GM18867 (cell line): ENCODE results near the gene PLEKHG4.
A peak's percentile ranks its signal among the peaks of the same experiment; 100 is the strongest.

Experiments used
- ATAC-seq: cut with Tn5 transposase; IDR thresholded peaks from one replicate; pipeline ENCODE4 v1.9.1; 2021; ENCODE audit warnings: mild to moderate bottlenecking, moderate library complexity; ENCODE audit not compliant: unreplicated experiment

The PLEKHG4 gene, protein sequence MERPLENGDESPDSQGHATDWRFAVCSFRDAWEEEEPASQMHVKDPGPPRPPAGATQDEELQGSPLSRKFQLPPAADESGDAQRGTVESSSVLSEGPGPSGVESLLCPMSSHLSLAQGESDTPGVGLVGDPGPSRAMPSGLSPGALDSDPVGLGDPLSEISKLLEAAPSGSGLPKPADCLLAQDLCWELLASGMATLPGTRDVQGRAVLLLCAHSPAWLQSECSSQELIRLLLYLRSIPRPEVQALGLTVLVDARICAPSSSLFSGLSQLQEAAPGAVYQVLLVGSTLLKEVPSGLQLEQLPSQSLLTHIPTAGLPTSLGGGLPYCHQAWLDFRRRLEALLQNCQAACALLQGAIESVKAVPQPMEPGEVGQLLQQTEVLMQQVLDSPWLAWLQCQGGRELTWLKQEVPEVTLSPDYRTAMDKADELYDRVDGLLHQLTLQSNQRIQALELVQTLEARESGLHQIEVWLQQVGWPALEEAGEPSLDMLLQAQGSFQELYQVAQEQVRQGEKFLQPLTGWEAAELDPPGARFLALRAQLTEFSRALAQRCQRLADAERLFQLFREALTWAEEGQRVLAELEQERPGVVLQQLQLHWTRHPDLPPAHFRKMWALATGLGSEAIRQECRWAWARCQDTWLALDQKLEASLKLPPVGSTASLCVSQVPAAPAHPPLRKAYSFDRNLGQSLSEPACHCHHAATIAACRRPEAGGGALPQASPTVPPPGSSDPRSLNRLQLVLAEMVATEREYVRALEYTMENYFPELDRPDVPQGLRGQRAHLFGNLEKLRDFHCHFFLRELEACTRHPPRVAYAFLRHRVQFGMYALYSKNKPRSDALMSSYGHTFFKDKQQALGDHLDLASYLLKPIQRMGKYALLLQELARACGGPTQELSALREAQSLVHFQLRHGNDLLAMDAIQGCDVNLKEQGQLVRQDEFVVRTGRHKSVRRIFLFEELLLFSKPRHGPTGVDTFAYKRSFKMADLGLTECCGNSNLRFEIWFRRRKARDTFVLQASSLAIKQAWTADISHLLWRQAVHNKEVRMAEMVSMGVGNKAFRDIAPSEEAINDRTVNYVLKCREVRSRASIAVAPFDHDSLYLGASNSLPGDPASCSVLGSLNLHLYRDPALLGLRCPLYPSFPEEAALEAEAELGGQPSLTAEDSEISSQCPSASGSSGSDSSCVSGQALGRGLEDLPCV

DNA sequence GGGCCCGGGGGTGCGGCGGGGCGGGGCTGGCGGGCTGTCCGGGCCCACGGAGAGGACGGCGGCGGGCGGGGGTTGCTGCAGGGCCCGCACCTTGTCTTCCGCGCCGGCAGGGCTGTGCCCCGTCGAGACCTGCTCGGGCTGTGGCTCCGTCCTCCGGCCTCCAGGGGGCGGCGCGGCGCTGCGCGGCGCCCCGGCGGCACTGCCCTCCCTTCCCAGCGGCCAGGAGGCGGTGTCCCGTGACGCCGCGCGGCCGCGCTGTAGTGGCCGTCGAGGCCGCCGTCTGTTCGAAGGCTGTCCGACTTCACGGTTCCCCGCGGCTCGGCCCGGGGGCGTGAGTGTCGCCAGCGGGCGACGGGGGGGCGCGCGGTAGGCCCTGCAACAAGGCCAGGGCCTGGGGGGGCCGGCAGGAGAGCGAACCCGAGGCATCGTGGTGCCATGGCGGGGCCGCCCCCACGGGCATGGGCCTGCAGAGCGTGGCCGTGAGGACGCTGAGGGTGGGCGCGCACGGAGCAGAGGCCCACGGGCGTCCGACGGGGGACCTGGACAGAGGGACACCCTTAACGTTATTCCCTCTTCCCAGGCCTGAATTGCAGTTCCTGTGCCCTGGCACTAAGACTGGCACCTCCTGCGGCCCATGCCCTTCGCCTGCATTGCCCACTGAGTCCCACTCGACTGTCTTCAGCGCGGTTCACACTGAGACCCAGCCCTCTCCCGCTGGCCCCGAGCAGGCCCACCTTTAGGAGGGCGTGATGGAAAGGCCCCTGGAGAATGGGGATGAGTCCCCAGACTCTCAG is at the start of gene PLEKHG4:
TSS of gene PLEKHG4 (plus strand) at position 237 of the 794 bp plus-strand sequence. CDS start at position 750, 513 bp downstream.
- peak; percentile 72 for ATAC-seq

DNA sequence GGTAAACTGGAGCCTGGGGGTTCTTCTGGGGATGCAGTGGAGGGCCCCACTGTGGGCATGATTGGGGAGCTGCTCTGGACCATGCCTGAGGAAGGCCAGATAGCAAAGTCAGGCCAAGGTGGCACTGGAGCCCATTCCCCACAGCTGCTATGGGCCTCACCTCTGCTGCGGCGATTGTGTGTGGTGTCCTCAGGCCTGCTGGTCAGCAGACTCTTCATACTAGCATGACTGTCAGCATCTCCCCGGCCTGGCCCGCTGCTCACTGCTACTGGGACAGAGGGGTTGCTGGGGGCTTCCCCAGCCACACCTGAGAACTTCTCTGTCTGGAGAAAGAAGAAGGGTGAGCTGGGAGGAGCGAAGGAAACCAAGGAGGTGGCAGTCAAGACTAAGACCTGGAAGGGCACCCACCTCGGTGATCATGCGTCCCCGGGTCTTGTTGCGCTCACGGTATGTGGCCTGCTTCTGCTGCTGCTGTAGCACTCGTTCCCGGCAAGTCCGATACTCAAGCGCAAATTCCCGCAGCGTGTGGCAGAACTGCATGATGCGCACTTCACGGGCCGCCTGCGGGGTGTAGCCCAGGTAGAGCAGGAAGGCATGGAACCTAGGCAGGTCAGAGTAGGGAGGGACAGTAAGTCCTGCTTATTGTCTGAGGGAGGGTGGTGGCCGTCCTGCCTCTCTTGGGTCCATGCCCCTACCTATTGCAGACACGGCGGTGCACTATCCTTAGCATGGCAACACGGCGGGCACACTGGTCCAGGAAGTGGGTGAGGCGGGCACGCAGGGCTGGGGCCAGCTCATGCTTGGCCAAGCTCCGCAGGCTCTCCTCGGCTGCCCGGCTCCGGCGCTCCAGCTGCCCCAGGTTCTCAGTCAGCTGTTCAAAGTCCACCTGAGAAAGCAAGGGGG is 49.2 kb upstream of the PLEKHG4 start:
- ATAC-seq, result no peak

DNA sequence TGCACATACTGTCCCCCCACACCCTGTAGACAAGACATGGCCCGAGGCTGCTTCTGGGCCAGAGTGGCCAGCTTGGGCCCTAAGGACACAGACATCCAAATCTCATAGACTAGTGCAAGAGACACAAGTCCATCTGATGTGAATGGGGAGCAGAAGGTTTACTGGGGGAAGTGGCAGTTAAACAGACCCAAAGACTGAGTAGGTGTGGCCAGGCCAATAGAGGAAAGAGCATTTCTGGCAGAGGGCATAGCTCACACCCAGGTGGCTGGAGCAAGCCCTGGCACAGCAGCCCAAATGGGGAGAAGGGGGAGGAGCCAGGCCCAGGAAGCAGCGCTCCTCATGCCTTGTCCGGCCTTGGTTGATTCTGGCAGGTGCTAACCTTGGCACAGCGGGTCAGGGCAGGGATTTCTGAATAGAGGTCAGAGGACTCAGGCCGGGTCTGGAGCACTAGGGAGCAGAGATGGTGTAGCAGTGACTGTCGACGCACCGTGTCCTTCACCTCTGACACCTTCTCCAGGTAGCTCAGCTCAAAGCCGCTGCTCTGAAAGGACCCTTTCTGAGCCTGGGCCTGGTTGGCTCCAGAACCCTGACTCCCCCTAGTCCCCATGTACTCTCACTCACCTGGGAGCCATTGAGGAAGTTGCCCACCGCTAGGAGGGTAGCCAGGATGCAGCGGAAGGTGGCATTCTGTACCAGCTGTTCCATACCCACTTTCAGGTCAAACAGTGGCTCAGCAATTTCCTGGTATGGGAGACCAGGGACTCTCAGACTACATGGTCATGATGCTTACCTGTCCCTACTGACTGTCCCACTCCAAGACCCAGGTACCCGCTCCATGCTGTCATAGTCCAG is 48.3 kb upstream of the PLEKHG4 start:
- ATAC-seq, result no peak

DNA sequence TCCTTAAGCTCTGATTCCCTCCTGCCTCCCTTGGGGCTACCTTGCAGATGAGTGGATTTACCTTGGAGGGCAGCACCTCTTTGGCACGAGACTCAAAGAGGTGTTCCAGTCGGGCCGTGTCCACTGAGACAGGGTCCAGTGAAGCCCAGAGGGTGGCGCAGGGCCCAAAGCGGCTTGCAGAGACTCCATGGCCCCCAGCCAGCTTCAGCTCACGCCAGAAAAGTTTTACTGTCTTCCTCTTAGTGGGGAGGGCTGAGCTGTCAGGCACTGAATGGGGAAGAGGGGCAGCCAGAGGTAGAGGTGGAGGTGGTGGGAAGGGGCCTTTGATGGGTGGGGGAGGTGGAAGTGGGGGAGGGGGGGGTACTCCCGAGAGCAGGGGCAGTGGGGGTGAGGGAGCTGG is 45.7 kb upstream of the PLEKHG4 start:
- ATAC-seq, result no peak

DNA sequence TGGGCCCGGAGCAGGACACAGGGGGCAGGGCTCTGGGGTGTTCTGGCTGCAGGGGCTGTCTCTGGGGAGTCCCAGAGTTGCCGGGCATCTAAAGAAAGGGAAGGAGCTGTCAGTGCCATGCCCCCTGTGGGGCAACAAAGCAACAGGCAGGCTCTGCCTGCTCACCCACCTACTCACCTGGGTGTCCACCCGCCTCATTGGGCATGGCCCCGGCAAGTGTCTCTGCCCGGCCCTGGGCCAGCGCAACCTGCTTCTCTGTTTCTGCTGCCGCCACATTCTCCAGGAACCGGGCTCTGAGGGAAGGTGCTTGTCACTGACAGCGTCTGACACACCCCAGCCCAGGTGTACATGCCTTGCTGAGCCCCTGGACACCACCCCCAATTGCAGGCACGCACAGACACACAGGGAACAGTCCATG is 45.1 kb upstream of the PLEKHG4 start:
- no peak for ATAC-seq

DNA sequence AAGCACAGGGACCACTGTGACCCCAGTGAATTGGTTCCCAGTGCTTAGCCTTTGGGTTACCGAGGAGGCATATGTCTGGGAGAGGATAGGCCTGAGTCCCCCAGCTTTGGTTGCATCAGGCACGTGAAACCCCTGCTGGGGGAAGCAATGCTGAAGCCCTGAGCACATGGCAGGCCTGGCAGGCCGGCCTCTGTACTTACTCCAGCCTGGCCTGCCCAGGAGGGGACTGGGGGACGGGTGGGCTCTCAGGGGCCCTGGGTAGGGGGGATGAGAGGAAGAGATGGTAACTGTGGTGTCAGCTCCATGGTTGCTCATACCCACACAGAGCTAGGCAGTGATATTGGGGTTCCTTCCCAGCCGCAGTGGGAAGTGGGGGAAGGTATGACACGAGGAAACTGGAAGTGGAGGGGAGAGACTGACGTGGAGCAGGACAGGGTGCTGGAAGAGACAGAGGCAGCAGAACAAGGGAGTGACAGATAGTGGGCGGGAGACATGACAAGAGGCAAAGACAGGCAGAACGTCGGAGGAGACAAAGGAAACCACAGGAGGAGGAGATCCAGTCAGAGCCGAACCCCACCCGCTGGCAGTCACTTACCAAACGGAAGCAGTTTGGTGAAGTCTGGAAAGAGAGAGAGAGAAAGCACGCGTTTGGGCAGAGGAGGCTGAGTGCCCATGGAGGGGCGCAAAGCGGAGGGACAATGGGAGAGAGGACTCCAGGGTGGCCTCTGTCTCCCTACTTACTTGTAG is 43.3 kb upstream of the PLEKHG4 start:
- ATAC-seq, result no peak

GRCh38 chr16:67236563-67237395 is 42.6 kb upstream of the PLEKHG4 start:
- no peak for ATAC-seq

- ATAC-seq, result no peak
These were observed 41.7 kb upstream of the PLEKHG4 start for GRCh38 chr16:67237396-67238277.

- ATAC-seq, result no peak
These were observed 41.1 kb upstream of the PLEKHG4 start for GRCh38 chr16:67238278-67238575.

DNA sequence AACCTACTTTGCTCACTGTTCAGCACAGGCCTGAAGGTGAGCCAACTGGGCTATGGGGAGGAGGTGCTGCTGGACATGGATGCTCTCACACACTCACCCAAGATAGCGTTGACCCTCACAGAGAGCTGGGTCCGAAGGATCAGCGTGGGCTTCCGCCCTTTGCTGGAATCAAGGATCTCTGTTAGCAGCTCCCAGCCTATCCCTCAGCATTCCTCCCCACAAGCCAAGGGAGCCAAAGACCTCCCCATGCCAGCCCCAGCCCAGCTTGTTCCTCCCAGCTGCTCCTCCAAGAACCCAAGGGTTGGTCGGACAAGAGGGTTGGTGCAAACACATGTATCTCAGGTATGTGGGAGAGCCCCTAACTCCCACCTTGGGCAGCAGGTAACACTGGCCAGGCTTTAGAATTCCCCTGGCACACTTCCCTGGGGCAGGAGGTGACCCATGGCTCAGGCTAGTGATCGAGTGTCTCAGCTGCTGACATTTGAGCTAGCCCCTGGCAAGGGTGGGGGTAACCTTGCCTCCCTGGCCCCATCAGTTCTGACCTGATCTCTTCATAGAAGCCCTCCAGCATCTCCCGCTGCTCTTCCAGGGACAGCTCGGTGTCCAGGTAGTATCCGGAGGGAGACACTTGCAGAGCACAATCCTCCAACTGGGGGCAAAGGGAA is 40.4 kb upstream of the PLEKHG4 start:
- no peak for ATAC-seq

DNA sequence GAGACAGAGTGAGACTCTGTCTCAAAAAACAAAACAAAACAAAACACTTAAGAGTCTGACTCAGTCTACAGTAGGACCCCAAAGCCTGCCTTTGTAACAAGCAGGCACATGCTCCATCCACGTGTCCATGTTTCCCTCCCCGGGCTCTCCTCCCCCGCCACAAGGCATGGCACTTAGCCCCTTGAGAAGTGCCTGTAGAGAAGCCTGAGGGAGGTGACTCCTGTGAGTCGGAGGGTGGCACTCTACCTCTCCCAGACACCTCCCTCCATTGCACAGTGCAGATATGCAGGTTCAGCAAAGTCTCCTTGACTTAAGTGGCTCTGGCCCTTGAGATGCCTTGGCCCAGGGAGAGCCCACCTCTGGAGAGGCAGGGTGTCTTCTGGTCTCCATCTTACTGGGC is 38.8 kb upstream of the PLEKHG4 start:
- ATAC-seq, result no peak

GRCh38 chr16:67241008-67241900 is 38.1 kb upstream of the PLEKHG4 start:
- no peak for ATAC-seq

GRCh38 chr16:67242138-67242730 is 37.1 kb upstream of the PLEKHG4 start:
- no peak for ATAC-seq

DNA sequence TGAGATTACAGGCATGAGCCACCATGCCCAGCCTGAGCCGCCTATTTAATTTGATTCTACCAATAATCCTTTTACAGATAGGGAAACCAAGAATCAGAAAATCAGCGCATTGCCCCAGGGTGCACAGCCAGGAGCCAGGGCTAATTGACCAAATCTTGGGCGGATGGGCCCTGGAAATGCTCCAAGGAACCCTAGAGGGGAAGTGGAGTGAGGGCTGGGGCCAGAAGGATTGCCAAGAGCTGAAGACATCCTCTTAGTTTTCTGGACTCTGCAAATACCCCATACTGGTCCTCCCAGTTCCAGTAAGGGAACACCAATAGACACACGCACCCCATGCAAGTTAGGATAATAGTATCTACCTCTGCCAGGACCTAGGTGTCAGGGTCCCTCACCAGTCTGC is 35.9 kb upstream of the PLEKHG4 start:
- ATAC-seq, result no peak
